Smooth muscle cell of the pulmonary artery (primary cell): ENCODE results near the gene MAPK9. TPM values are rescaled to one million over a fixed set of nuclear protein-coding genes. Genes with fewer than 3 reads are reported as not detected.

Source experiments
- total RNA-seq: library from RNA; depleted of rRNA; stranded (reverse); fragments of >200 nt; gene quantifications from 2 replicates; pipeline ENCODE4 v1.2.3, GENCODE V29; 2014

Gene MAPK9
- total RNA-seq: 23.2 and 29.1 TPM in 2 replicates

GRCh38 chr5:180291943-180292831, at the start of gene MAPK9:
MAPK9 (minus strand) TSS chr5:180292083; CDS start chr5:180280561, 11,522 bp downstream.

DNA sequence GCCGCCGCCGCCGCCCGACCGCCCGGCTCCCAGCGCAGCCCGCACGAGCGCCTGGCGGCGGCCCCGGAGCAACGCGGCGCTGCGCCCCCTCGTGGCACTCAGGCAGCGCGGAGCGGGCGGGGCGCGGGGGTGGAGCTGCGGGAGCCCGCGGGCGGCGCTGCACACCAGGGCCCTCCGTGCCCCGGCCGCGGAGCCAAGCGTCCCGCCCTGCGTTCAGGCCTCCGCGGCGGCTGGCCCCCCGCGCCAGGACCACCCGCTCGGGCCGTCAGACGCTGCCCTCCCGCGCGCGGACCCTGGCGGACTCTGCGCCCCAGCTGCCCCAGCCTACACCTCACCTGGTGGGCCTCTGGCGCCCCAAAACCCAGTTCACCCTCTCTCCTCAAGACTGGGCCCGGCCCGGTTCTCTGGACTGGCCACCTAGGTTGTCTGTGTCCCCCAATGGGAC, 82.7 kb downstream of the MAPK9 start, which contains the start of gene RASGEF1C:
Gene RASGEF1C (minus strand): TSS at position 75 of the 445 bp plus-strand sequence. CDS start 71,159 bp downstream, outside the sequence.

Other genes starting within 250 kb of the MAPK9 start
- 34.7 and 40.5 TPM in 2 replicates for gene RNF130, start 220.3 kb downstream of the MAPK9 start, total RNA-seq
- not detected in 2 replicates for gene RASGEF1C, start 82.9 kb downstream of the MAPK9 start, total RNA-seq
- gene GFPT2, start 61.3 kb upstream of the MAPK9 start, total RNA-seq: 12.2 and 23.0 TPM in 2 replicates
- gene CNOT6, start 202.3 kb upstream of the MAPK9 start, total RNA-seq: 15.8 and 19.7 TPM in 2 replicates